Measurements from ENCODE around the gene SMYD3. TPM values are rescaled to one million over a fixed set of nuclear protein-coding genes. Genes with fewer than 3 reads are reported as not detected.

The SMYD3 gene
- total RNA-seq, 1 experiment from 2014 or later, result 44.5 TPM

- DNase-seq (ENCODE audit: low spot score), result no peak
These were observed 228.7 kb downstream of the SMYD3 start for GRCh38 chr1:246278371-246278770.

- DNase-seq (ENCODE audit: low spot score), result no peak
These were observed 232.0 kb downstream of the SMYD3 start for GRCh38 chr1:246275036-246275435.

DNA sequence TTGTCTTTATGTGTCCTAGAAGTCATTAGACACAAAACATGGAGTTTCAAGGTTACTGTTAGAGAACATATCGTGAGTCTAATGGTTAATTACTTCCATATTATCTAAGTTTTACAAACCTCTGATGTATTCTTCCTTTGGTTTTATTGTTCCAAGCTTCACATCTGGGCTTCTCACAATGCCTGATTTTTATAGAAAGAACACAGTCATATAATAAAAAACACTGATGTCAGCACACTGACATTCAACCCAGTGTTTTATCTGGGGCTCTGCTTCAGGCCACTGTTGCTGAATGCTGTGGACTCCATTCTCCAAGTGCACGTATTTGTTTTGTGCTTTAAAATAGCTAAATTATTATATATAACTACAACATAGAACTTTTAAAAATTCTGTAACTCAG lies 232.9 kb downstream of the SMYD3 start:
- no peak for DNase-seq (ENCODE audit: low spot score)

GRCh38 chr1:246271516-246271915 lies 235.6 kb downstream of the SMYD3 start:
- no peak for DNase-seq (ENCODE audit: low spot score)

DNA sequence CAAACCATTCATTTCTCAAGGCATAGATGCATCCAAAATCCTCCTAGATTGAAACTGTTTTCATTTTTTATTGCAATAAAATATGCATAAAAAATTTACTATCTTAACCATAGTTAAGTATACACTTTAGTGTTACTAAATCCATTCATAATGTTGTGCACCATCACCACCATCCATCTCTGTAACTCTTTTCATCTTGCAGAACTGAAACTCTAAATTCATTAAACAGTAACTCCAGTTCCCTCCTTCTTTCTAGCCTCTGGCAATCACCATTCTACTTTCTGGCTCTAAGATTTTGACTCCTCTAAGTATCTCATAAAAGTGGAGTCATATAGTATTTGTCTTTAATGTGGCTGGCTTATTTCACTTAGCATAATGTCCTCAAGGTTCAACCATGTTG lies 236.8 kb downstream of the SMYD3 start:
- DNase-seq (ENCODE audit: low spot score), result no peak

DNA sequence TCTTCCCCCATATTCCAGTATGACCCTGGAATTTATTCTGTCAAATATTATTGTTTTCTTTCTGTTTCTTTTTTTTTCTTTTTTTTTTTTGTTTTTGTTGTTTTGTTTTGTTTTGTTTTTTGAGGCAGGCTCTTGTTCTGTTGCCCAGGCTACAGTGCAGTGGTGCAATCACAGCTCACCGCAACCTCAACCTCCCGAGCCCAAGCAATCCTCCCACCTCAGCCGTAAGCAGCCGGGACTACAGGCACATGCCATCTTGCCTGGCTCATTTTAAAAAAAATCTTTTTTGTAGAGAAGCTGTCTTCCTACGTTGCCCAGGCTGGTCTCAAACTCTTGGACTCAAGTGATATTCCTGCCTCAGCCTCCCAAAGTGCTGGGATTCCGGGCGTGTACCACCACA lies 237.6 kb downstream of the SMYD3 start:
- DNase-seq (ENCODE audit: low spot score), result no peak

DNA sequence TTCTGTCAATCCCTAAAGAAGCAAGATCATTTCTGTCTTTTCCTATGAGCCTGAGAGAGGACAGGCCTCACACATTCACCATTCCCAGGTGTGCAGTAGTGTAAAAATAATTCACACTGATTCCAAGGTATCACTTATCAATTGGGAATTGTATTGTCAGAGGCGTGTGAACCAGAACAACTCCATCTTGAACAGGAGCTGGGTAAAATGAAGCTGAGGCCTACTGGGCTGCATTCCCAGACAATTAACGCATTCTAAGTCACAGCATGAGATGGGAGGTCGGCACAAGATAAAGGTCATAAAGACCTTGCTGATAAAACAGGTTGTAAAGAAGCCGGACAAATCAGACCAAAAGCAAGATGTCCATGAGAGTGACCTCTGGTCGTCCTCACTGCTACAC lies 239.2 kb downstream of the SMYD3 start:
- DNase-seq (ENCODE audit: low spot score), result no peak

DNA sequence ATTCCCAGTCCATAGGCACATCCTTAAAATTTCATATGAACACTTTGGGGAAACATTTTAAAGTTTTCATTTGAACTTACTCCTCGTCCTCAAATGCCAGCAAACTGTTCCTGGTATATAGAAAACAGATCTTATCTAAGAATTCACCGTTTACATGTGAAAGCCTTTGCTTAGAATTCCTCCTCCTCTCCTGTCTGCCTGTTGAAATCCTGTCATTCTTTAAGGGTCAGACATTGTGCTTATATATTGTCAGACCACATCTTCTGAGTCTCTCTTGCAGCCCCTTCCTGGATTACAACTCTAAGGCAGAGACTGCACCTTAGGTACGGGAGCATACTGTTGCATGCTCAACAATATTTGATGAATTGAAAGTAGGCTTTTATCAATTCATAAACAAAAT lies 239.7 kb downstream of the SMYD3 start:
- DNase-seq (ENCODE audit: low spot score), result no peak

- no peak for DNase-seq (ENCODE audit: low spot score)
These were observed 241.6 kb downstream of the SMYD3 start for GRCh38 chr1:246265481-246265880.

DNA sequence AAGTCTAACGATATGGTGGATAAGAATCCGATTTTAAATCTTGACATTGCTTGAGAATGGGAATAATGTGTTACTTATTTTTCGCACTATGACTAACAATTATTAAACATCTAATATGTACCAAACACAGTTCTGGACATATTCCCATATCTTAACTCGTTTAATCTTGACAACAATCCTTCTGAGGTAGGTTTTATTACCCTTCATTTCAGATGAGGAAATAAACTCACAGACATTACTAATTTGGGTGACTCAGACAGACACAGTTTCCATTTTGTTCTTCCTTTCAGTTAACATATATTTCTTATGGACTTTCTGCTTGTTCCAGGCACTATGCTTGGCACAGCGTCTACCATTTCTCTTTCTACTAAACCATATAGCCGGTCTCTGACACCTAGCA lies 244.8 kb downstream of the SMYD3 start:
- DNase-seq (ENCODE audit: low spot score), result no peak

DNA sequence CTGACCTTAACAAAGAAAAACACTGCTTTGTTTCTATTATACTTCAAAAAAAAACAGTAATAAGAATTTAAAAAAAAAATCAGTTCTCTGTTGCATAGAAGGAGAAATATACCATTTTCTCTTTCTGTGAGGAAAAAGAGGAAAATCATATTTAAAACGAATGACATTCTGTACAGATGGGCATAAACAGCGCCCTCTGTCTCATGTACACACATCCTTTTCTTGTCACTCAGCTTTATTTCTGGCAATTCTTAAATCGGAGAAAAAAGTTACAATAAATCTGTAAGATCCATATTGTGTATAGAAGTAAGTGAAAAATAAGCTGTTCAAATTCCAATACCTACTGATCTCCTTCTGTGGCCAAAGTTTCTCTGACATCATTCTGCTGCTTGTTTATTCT lies 245.4 kb downstream of the SMYD3 start:
- DNase-seq (ENCODE audit: low spot score), result no peak

GRCh38 chr1:246258250-246258649 lies 248.8 kb downstream of the SMYD3 start:
- DNase-seq (ENCODE audit: low spot score), result no peak

DNA sequence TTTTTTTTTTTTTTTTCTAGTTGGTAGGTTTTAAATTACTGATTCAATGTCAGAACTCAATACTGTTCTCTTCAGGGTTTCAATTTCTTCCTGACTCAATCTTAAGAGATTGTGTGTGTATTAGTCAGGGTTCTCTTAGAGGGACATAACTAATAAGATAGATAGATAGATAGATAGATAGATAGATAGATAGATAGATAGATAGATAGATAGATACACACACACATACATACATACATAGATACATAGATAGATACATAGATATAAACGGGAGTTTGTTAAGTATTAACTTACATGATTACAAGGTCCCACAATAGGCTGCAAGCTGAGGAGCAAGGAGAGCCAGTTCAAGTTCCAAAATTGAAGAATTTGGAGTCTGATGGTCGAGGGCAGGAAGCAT lies 251.3 kb downstream of the SMYD3 start:
- DNase-seq (ENCODE audit: low spot score), result no peak

DNA sequence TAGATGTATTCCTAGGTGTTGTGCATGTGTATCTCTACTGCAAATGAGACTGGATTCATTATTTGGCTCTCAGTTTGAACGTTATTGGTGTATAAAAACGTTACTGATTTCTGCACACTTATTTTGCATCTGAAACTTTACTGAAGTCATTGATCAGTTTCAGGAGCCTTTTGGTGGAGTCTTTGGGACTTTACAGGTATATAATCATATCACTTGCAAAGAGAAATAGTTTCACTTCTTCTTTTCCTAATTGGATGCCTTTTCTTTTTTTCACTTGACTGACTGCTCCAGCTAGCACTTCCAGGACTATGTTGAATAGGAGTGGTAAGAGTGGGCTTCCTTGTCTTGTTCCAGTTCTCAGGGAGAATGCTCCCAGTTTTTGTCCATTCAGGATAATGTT lies 252.2 kb downstream of the SMYD3 start:
- DNase-seq (ENCODE audit: low spot score), result no peak

GRCh38 chr1:246246430-246246829 lies 260.6 kb downstream of the SMYD3 start:
- DNase-seq (ENCODE audit: low spot score), result no peak

DNA sequence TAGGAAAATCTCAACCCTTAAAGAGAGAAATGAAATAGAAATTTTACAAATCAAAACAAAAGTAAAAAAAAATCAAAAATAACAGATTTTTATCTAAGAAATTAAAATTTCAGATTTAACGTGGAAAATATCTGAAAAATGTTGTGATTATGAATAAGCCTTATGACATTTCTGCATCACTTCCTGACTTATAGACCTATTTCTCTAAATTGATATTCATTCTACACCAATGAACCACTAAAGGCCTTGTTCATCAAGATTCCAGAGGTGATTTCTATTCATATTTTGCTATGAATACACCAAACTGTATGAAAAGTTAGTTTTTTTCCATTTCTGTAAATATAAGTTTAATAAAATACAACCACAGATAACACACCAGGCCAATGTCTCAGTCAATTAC lies 261.5 kb downstream of the SMYD3 start:
- DNase-seq (ENCODE audit: low spot score), result no peak

DNA sequence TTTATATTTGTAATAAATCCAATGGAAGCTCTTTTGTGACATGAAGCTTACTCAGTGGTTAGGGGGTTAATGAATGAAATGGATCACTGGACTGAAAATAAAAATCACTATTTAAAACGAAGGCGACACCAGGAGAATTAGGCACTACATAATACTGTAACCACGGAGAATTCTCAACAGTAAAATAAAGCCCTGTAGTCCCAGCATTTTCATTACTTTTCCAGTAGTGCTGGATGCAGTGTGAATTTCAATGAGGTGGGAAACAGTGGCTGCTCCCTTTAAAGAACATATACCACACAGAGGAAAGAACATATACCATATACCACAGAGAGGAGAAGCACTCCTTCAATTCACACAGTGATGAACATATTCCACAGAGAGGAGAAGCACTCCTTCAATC lies 275.0 kb downstream of the SMYD3 start:
- DNase-seq (ENCODE audit: low spot score), result no peak

GRCh38 chr1:246226041-246226440 lies 281.0 kb downstream of the SMYD3 start:
- no peak for DNase-seq (ENCODE audit: low spot score)

DNA sequence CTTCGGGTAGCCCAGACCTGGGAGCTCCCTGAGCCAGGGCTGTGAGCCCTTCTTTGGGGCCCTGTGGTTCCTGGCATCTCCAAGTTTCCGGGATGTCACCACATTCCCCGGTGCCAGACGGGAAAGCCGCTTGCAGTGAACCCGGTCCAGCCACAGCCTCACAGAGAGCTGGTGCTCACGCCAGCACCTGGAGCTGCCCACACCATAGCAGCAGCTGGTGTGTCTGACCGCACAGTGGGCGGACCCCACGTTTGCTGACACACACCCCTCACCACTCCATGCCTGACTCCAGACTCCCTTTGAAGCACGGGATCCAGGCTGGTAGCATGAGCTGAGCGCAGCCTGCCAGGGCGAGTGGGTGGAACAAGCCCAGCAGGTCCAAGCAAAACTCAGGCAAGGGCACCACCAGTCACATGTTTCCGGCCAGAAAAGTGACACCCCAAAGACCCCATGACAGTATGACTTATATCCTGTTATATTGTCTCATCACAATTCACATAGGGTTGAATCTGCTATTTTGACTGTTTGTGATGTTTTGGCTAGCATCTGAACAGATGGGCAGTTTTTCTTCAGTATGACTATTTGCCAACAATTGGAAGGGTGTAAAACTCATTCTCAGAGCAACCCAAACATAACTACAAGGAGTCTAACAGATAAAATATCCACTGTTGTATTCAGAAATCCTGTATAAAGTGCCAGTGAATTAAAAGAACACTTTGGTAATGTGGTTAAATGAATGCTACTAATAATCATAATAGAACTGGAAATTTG lies 285.4 kb downstream of the SMYD3 start:
- DNase-seq (ENCODE audit: low spot score), result no peak

GRCh38 chr1:246220495-246221065 lies 286.5 kb downstream of the SMYD3 start:
- DNase-seq (ENCODE audit: low spot score), result no peak

DNA sequence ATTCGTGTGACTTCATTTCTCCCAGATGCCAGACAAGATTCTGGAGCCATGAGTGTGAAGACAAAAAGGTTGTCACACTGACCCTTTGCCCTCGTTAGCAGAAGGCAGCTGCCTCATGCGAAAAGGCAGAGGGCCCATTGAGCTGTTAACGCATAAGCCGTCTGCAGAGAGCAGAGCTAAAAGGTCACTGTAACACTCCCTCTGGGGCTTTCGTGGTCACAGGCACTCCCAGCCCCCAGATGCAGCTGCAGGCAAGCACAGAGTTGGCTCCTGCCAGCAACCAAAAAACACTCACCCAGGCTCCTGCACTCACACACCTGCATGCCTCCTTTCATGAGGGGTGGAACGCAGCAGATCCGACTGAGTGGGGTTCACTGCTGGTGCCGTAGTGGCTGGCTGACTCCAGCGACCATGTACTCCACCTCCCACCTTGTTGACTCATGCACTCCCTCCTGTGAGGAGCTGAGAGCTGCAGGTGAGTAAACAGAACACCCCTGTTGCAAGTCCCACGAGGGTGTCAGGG lies 287.5 kb downstream of the SMYD3 start:
- peak; percentile 71 for DNase-seq (ENCODE audit: low spot score)

DNA sequence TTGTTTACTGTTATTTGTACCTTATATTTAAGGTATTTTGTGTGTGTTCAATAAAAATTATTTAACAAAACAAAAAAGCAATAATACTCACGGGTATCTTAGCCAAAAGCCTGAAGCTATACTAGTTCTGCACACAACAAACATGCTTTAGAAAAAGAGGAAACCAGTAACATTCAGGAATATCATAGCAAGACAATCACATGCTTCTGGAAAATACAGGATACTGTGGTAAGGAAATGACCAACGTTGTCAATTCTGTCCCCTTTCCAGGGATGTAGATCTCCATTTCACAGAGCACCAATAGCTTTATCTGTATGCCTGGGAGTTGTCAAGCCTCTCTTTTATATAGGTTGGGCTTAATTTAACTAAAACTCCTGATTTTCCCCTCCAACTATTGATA lies 288.4 kb downstream of the SMYD3 start:
- DNase-seq (ENCODE audit: low spot score), result no peak

DNA sequence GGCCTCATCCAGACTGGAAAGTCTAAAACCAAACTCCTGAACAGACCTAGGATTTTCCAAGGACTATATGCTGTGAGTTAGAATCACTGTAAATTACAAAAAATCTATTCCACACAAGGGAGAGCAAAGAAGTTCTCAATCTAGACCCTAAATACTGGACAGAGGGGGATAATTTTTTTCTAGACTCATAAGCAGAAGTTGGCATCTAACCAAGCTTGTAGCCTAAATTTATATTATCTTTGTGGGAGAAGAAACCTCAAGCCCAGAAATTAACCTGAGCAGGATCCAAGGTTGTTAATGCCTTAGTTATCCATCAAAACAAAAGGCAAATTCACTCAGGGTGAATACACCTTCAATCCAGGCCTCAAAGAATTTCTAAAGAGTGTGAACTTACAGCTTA lies 290.2 kb downstream of the SMYD3 start:
- no peak for DNase-seq (ENCODE audit: low spot score)

- DNase-seq (ENCODE audit: low spot score), result no peak
These were observed 291.6 kb downstream of the SMYD3 start for GRCh38 chr1:246215510-246215903.

Measured in A172 (cell line).